ENCODE results near the gene FAM184A. TPM values are rescaled to one million over a fixed set of nuclear protein-coding genes. Genes with fewer than 3 reads are reported as not detected.

The FAM184A gene, protein sequence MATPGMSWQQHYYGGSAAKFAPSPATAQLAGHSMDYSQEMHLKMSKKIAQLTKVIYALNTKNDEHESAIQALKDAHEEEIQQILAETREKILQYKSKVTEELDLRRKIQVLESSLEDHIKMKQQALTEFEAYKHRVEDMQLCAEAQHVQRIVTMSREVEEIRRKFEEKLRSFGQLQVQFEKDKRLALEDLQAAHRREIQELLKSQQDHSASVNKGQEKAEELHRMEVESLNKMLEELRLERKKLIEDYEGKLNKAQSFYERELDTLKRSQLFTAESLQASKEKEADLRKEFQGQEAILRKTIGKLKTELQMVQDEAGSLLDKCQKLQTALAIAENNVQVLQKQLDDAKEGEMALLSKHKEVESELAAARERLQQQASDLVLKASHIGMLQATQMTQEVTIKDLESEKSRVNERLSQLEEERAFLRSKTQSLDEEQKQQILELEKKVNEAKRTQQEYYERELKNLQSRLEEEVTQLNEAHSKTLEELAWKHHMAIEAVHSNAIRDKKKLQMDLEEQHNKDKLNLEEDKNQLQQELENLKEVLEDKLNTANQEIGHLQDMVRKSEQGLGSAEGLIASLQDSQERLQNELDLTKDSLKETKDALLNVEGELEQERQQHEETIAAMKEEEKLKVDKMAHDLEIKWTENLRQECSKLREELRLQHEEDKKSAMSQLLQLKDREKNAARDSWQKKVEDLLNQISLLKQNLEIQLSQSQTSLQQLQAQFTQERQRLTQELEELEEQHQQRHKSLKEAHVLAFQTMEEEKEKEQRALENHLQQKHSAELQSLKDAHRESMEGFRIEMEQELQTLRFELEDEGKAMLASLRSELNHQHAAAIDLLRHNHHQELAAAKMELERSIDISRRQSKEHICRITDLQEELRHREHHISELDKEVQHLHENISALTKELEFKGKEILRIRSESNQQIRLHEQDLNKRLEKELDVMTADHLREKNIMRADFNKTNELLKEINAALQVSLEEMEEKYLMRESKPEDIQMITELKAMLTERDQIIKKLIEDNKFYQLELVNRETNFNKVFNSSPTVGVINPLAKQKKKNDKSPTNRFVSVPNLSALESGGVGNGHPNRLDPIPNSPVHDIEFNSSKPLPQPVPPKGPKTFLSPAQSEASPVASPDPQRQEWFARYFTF
- total RNA-seq = 0.26 and 0.48 TPM in 2 replicates

DNA sequence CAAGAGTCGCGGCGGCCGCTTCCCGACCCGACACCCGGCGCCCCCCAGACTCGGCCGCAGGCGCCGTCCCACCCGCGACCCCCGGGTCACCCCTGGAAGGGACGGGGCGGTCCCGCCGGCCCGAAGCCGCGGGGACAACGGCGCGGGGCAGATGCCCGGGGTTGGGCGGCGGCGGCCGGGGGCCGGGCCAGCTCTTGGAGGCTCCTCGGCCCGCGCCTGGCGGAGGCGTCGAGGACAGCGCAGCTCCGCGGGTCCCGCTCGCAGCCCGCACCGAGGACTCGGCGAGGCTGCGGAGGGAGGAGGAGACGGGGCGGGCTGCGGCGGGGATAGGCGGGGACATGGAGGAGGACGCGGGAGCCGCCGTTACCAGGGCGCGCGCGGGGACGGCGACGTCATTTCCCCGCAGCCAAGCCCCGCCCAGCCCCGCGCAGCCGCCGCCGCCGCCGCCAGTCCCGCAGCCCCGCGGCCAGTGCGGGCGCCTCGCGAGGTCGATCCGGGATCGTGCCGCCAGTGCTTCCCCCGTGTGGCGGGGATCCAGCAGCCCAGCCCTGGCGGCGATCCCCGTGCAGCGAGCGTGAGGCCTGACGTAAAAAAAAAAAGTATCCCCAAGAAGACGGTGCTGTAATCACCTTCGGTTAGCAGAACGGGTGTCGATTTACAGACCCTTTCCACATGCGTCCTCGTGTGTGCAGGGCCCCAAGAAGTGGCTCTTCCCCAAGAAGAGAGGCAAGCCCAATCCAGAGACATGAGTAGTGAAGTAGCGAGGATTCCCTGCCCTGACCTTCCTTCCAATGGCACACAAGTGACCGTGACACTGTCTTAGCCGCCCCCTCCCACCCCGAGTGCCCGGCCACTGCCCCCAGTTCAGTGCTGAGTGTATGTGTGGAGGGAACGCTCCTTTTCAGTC lies at the start of gene FAM184A:
FAM184A (minus strand) TSS at position 289 of the 907 bp plus-strand sequence. CDS start 365 bp downstream, outside the sequence.

DNA sequence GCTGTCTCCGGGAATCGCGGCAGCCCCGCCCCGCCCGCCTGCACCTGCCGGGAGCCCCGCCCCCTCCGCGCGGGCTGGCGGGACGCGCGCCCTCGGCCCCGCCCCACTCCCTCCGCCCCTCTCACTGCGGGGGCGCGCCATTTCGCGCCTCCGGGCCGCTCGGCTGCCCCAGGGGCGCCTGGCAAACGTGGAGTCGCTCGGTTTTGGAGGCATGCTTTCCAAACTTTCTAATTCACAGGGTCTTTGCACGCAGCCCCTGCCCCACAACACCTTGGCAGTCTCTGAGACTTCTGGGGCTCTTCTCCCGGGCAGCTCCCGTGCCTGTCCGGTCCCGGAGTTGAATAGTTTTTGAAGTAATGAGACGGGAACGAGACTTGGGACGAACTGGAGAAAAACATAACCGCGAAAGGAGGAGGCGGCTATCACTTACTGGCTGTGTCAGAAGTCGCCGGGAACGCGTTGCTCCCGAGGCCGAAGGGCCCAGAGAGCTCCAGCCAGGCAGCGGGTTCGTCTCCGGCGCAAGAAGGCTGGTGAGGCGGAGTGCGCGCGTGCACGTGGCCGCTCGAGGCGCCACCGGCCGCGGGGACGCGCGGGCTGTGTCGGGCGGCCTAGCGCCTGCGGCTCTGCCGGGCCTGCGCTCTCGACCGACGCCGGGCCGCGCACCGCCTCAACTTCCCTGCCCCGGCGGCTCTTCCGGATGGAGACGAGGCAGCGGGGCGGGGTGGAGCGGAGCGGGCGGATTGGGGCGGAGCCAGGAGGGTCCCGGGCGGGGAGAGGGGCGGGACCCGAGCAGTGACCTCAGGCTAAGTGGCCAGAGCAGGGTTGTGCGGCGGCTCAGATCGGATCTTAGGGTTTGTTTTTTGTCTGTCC lies 143.8 kb downstream of the FAM184A start, which contains the start of gene MCM9:
MCM9 (minus strand) TSS at position 699 of the 870 bp plus-strand sequence. CDS start 3,436 bp downstream, outside the sequence.

Other genes with a start within 250 kb of the FAM184A start
- 18.6 and 31.1 TPM in 2 replicates for gene ASF1A, start 184.5 kb downstream of the FAM184A start, total RNA-seq
- gene MCM9, start 143.5 kb downstream of the FAM184A start, total RNA-seq = 3.8 and 6.5 TPM in 2 replicates

Measured in epithelial cell of alveolus of lung (primary cell).